ENCODE data around the gene GUCY2C.

Gene GUCY2C

DNA sequence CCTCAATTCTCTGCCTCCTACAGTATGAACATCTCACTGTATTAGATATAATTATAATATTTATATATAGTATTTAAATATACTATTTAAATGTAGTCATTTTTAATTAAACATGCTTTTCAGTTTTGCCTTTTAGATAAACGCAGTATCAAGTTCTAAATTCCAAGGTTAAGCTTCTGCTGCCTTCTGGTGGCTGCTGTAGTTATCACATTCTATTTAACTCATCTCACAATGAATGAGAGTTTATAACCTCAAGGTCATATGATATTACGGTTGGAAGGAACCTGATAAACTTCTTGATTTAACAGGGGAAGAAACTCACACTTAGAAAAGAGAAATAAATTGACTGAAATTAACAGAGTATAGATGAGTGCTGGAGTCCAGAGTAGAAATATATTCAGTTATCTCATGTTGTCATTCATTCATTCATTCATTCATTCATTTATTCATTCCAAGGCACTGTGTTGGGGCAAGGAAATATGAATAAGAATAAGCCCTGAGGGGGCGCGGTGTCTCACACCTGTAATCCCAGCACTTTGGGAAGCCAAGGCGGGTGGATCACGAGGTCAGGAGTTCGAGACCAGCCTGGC lies 31.9 kb downstream of the GUCY2C start:
- Histone ChIP-seq H3K4me3 (replicated peaks; ENCODE audit: insufficient read depth, low read length) (no peak overlapping the region), H3K27me3 (ENCODE audit: insufficient read depth, poor library complexity, severe bottlenecking) (no peaks in the 10 kb centered on the region), H3K27ac (replicated peaks) (no peak overlapping the region)
- no peak for TF ChIP-seq POLR2AphosphoS5 (IDR thresholded peaks at IDR 0.05; ENCODE audit: low read depth)
- no peak for TF ChIP-seq SPI1 (IDR thresholded peaks at IDR 0.05; ENCODE audit: borderline replicate concordance, low read depth)
- TF ChIP-seq, protein P1, sequence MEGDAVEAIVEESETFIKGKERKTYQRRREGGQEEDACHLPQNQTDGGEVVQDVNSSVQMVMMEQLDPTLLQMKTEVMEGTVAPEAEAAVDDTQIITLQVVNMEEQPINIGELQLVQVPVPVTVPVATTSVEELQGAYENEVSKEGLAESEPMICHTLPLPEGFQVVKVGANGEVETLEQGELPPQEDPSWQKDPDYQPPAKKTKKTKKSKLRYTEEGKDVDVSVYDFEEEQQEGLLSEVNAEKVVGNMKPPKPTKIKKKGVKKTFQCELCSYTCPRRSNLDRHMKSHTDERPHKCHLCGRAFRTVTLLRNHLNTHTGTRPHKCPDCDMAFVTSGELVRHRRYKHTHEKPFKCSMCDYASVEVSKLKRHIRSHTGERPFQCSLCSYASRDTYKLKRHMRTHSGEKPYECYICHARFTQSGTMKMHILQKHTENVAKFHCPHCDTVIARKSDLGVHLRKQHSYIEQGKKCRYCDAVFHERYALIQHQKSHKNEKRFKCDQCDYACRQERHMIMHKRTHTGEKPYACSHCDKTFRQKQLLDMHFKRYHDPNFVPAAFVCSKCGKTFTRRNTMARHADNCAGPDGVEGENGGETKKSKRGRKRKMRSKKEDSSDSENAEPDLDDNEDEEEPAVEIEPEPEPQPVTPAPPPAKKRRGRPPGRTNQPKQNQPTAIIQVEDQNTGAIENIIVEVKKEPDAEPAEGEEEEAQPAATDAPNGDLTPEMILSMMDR (IDR thresholded peaks at IDR 0.05; ENCODE audit: insufficient read depth, low read length): peak; percentile 53
- peak; percentile 18 to 48 for DNase-seq (ENCODE audit: low read depth in 1 of 2, low spot score in 1 of 2)

DNA sequence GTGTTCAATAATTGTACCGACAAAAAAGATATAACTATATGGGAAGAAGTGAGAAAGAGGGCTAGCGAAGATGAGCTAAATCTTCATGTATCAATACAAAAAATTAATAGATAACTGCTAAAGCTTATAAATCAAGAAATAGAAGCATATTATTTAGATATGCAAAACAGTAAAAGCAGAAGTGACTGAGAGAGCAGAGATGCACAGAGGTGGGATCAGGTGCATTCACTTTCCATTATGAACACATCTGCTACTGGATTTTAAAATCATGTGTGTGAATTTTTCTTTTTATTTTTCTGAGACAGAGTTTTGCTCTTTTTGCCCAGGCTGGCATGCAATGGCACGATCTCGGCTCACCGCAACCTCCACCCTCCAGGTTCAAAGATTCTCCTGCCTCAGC lies 33.4 kb downstream of the GUCY2C start:
- no peaks in the 10 kb centered on the region for H3K27me3 ChIP-seq (ENCODE audit: insufficient read depth, poor library complexity, severe bottlenecking)
- no peak overlapping the region for H3K27ac ChIP-seq (replicated peaks)
- TF ChIP-seq SPI1 (IDR thresholded peaks at IDR 0.05; ENCODE audit: borderline replicate concordance, low read depth) (0 out of 2 replicates have a peak, but pooled peaks have one; percentile 2), POLR2AphosphoS5 (IDR thresholded peaks at IDR 0.05; ENCODE audit: low read depth) (no peak)
- TF ChIP-seq, protein P2, sequence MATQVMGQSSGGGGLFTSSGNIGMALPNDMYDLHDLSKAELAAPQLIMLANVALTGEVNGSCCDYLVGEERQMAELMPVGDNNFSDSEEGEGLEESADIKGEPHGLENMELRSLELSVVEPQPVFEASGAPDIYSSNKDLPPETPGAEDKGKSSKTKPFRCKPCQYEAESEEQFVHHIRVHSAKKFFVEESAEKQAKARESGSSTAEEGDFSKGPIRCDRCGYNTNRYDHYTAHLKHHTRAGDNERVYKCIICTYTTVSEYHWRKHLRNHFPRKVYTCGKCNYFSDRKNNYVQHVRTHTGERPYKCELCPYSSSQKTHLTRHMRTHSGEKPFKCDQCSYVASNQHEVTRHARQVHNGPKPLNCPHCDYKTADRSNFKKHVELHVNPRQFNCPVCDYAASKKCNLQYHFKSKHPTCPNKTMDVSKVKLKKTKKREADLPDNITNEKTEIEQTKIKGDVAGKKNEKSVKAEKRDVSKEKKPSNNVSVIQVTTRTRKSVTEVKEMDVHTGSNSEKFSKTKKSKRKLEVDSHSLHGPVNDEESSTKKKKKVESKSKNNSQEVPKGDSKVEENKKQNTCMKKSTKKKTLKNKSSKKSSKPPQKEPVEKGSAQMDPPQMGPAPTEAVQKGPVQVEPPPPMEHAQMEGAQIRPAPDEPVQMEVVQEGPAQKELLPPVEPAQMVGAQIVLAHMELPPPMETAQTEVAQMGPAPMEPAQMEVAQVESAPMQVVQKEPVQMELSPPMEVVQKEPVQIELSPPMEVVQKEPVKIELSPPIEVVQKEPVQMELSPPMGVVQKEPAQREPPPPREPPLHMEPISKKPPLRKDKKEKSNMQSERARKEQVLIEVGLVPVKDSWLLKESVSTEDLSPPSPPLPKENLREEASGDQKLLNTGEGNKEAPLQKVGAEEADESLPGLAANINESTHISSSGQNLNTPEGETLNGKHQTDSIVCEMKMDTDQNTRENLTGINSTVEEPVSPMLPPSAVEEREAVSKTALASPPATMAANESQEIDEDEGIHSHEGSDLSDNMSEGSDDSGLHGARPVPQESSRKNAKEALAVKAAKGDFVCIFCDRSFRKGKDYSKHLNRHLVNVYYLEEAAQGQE (IDR thresholded peaks at IDR 0.05; ENCODE audit: insufficient replicate concordance, low read depth): no peak
- no peak overlapping the region for H3K4me3 ChIP-seq (replicated peaks; ENCODE audit: insufficient read depth, low read length)
- no peak for DNase-seq (ENCODE audit: low read depth in 1 of 2, low spot score in 1 of 2)

GRCh38 chr12:14656846-14657245 lies 39.6 kb downstream of the GUCY2C start:
- Histone ChIP-seq H3K27me3 (ENCODE audit: insufficient read depth, poor library complexity, severe bottlenecking) (no peaks in the 10 kb centered on the region), H3K4me3 (replicated peaks; ENCODE audit: insufficient read depth, low read length) (no peak overlapping the region), H3K27ac (replicated peaks) (no peak overlapping the region)
- no peak for DNase-seq (ENCODE audit: low read depth in 1 of 2, low spot score in 1 of 2)
- TF ChIP-seq, protein P2 (IDR thresholded peaks at IDR 0.05; ENCODE audit: insufficient replicate concordance, low read depth): no peak
- TF ChIP-seq, protein P1 (IDR thresholded peaks at IDR 0.05; ENCODE audit: insufficient read depth, low read length): no peak

GRCh38 chr12:14655284-14655683 lies 41.1 kb downstream of the GUCY2C start:
- TF ChIP-seq GABPA (IDR thresholded peaks at IDR 0.05; ENCODE audit: low read depth): no peak
- no peak for TF ChIP-seq SPI1 (IDR thresholded peaks at IDR 0.05; ENCODE audit: borderline replicate concordance, low read depth)
- TF ChIP-seq, protein P1 (IDR thresholded peaks at IDR 0.05; ENCODE audit: insufficient read depth, low read length): no peak
- TF ChIP-seq POLR2AphosphoS5 (IDR thresholded peaks at IDR 0.05; ENCODE audit: low read depth): no peak
- TF ChIP-seq, protein P2 (IDR thresholded peaks at IDR 0.05; ENCODE audit: insufficient replicate concordance, low read depth): no peak
- DNase-seq (ENCODE audit: low read depth in 1 of 2, low spot score in 1 of 2): no peak
- Histone ChIP-seq H3K27me3 (ENCODE audit: insufficient read depth, poor library complexity, severe bottlenecking) (no peaks in the 10 kb centered on the region), H3K4me3 (replicated peaks; ENCODE audit: insufficient read depth, low read length) (no peak overlapping the region), H3K27ac (replicated peaks) (no peak overlapping the region)
